Liver (tissue), 9 donors: ENCODE measurements around the gene PET100. TPM values are rescaled to one million over a fixed set of nuclear protein-coding genes. Genes with fewer than 3 reads are reported as not detected.

Source experiments
- DNase-seq: peaks from one replicate; pipeline ENCODE4 v3.0.0-alpha.2; 2017; ENCODE audit warnings: low spot score
- H3K27ac ChIP-seq, 2 donors: one replicate each; pipeline ENCODE4 v1.7.0; 2013; ENCODE audit warnings: inconsistent platforms in 2 of 2, low read length in 2 of 2, control low read depth in 1 of 2, low read depth in 1 of 2, mild to moderate bottlenecking in 1 of 2
- H3K27me3 ChIP-seq, 4 donors: one replicate each; pipeline versions ENCODE4 v1.6.1 to v1.7.0; 2013; ENCODE audit warnings: low read length in 3 of 4, inconsistent platforms in 1 of 4, mild to moderate bottlenecking in 1 of 4, moderate library complexity in 1 of 4; ENCODE audit not compliant: control insufficient read depth in 4 of 4, insufficient read depth in 4 of 4
- H3K36me3 ChIP-seq, 4 donors: one replicate each; pipeline versions ENCODE4 v1.6.1 to v1.7.0; 2013; ENCODE audit warnings: low read length in 3 of 4, mild to moderate bottlenecking in 3 of 4, low read depth in 1 of 4, moderate library complexity in 1 of 4; ENCODE audit not compliant: control insufficient read depth in 4 of 4, insufficient read depth in 3 of 4
- H3K4me1 ChIP-seq, 4 donors: one replicate each; pipeline versions ENCODE4 v1.6.1 to v1.7.0; 2013; ENCODE audit warnings: low read length in 3 of 4, mild to moderate bottlenecking in 3 of 4, moderate library complexity in 1 of 4; ENCODE audit not compliant: control insufficient read depth in 4 of 4, insufficient read depth in 4 of 4
- H3K4me3 ChIP-seq, 3 donors: one replicate each; pipeline versions ENCODE4 v1.6.1 to v1.7.0; 2013; ENCODE audit warnings: low read length in 3 of 3, control low read depth in 1 of 3, low read depth in 1 of 3, mild to moderate bottlenecking in 1 of 3
- H3K9ac ChIP-seq, 2 donors: one replicate each; pipeline ENCODE4 v1.7.0; 2013; ENCODE audit warnings: low read length in 2 of 2, mild to moderate bottlenecking in 2 of 2, moderate library complexity in 2 of 2, control low read depth in 1 of 2, low read depth in 1 of 2
- H3K9me3 ChIP-seq, 4 donors: one replicate each; pipeline versions ENCODE4 v1.6.1 to v1.7.0; 2013; ENCODE audit warnings: low read length in 3 of 4; ENCODE audit not compliant: control insufficient read depth in 4 of 4
- EGR1 ChIP-seq, 2 donors: IDR thresholded peaks; 2 replicates each; pipeline ENCODE4 v1.6.1; 2016 to 2018; ENCODE audit warnings: antibody characterized with exemption in 2 of 2, low read depth in 2 of 2
- FOXA1 ChIP-seq: IDR thresholded peaks from 2 replicates; pipeline ENCODE4 v1.6.1; 2016; ENCODE audit warnings: antibody characterized with exemption
- FOXA2 ChIP-seq: IDR thresholded peaks from 2 replicates; pipeline ENCODE4 v1.6.1; 2016; ENCODE audit warnings: antibody characterized with exemption
- GABPA ChIP-seq, 2 donors: IDR thresholded peaks in 1 of 2; conservative IDR thresholded peaks in 1 of 2; 2 replicates each; pipeline ENCODE4 v1.6.1; 2016; ENCODE audit warnings: antibody characterized with exemption in 2 of 2, mild to moderate bottlenecking in 1 of 2, moderate library complexity in 1 of 2
- HNF4A ChIP-seq, 2 donors: conservative IDR thresholded peaks; 2 replicates each; pipeline ENCODE4 v1.6.1; 2016; ENCODE audit warnings: antibody characterized with exemption in 2 of 2, mild to moderate bottlenecking in 2 of 2
- JUND ChIP-seq, 2 donors: IDR thresholded peaks; 2 replicates each; pipeline ENCODE4 v1.6.1; 2016; ENCODE audit warnings: antibody characterized with exemption in 2 of 2
- NR2F2 ChIP-seq: IDR thresholded peaks from 2 replicates; pipeline ENCODE4 v1.6.1; 2016; ENCODE audit warnings: antibody characterized with exemption
- RAD21 ChIP-seq, 2 donors: IDR thresholded peaks; 2 replicates each; pipeline ENCODE4 v1.6.1; 2016; ENCODE audit warnings: antibody characterized with exemption in 2 of 2, mild to moderate bottlenecking in 2 of 2
- TAF1 ChIP-seq: conservative IDR thresholded peaks from 2 replicates; pipeline ENCODE4 v1.6.1; 2016; ENCODE audit warnings: antibody characterized with exemption, mild to moderate bottlenecking
- WGBS: extraction: QIAGEN DNeasy Blood & Tissue Kit; methylation state at CpG from one replicate; pipeline ENCODE4 v1.1.7; 2013; 5-methylcytosine and 5-hydroxymethylcytosine counted together
- polyA plus RNA-seq, 2 donors: library from polyadenylated mRNA; stranded (reverse) in 1 of 2; unstranded in 1 of 2; fragments of 200-250 nt in 1 of 2; fragments of >200 nt in 1 of 2; fragmentation: Nextera tagmentation in 1 of 2; extraction: Ambion mirVana in 1 of 2; gene quantifications; one replicate each; pipeline versions ENCODE4 v1.2.1 to v1.2.3, GENCODE V29; 2013 to 2015
- total RNA-seq, 2 donors: library from RNA; depleted of rRNA; stranded (reverse); fragments of >200 nt; gene quantifications; one replicate each; pipeline ENCODE4 v1.2.3, GENCODE V29; 2014
- TF ChIP-seq, protein P1 (sequence below): fragments of 150-350 bp; IDR thresholded peaks from 2 replicates; pipeline ENCODE4 v1.5.1; 2017; ENCODE audit warnings: improper control_type of control experiment, low read depth, low read length; ENCODE audit not compliant: missing input control
- TF ChIP-seq, protein P2 (sequence below): IDR thresholded peaks from 2 replicates; pipeline ENCODE4 v1.6.1; 2016; ENCODE audit warnings: antibody characterized with exemption
- TF ChIP-seq, protein P3 (sequence below): IDR thresholded peaks from 2 replicates; pipeline ENCODE4 v1.6.1; 2016; ENCODE audit warnings: antibody characterized with exemption
- TF ChIP-seq, protein P4 (sequence below): IDR thresholded peaks from 2 replicates; pipeline ENCODE4 v1.6.1; 2016; ENCODE audit warnings: antibody characterized with exemption, mild to moderate bottlenecking
- TF ChIP-seq, protein P5 (sequence below): IDR thresholded peaks from 2 replicates; pipeline ENCODE4 v1.6.1; 2016; ENCODE audit warnings: antibody characterized with exemption
- donor health status: healthy.
- donor health status: healthy.
- donor health status: healthy.
- donor health status: healthy.
- donor health status: healthy.

Gene PET100
- total and polyA plus RNA-seq, 4 donors, result 4.8 to 225 (median 26.7) TPM

DNA sequence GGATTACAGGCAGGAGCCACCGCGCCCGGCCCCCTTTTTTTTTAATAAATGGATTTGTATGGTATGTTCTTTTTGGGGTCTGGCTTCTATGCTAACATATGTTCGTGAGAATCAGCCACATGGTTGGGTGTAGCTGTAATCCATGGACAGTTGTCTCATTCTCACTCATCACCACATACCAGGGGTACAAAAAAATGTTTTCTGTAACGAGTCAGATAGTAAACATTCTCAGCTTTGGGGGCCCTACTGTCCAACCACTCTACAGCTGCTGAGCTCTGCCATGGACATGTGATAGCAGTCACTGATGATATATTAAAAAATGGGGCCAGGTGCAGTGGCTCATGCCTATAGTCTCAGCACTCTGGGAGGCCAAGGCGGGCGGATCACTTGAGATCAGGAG lies 34.1 kb downstream of the PET100 start (continued):
- TF ChIP-seq, protein P1, sequence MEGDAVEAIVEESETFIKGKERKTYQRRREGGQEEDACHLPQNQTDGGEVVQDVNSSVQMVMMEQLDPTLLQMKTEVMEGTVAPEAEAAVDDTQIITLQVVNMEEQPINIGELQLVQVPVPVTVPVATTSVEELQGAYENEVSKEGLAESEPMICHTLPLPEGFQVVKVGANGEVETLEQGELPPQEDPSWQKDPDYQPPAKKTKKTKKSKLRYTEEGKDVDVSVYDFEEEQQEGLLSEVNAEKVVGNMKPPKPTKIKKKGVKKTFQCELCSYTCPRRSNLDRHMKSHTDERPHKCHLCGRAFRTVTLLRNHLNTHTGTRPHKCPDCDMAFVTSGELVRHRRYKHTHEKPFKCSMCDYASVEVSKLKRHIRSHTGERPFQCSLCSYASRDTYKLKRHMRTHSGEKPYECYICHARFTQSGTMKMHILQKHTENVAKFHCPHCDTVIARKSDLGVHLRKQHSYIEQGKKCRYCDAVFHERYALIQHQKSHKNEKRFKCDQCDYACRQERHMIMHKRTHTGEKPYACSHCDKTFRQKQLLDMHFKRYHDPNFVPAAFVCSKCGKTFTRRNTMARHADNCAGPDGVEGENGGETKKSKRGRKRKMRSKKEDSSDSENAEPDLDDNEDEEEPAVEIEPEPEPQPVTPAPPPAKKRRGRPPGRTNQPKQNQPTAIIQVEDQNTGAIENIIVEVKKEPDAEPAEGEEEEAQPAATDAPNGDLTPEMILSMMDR, result no peak
- TF ChIP-seq FOXA1, result no peak
- no peak for TF ChIP-seq GABPA (IDR thresholded peaks at IDR 0.05 in 1 of 2, conservative IDR thresholded peaks at IDR 0.05 in 1 of 2)
- TF ChIP-seq TAF1, result no peak
- no peak for TF ChIP-seq EGR1 (IDR thresholded peaks at IDR 0.05; ENCODE audit: low read depth in 2 of 2)
- no peak for TF ChIP-seq RAD21 (IDR thresholded peaks at IDR 0.05)
- TF ChIP-seq, protein P2, sequence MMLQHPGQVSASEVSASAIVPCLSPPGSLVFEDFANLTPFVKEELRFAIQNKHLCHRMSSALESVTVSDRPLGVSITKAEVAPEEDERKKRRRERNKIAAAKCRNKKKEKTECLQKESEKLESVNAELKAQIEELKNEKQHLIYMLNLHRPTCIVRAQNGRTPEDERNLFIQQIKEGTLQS, result no peak
- TF ChIP-seq HNF4A (conservative IDR thresholded peaks at IDR 0.05), result no peak

DNA sequence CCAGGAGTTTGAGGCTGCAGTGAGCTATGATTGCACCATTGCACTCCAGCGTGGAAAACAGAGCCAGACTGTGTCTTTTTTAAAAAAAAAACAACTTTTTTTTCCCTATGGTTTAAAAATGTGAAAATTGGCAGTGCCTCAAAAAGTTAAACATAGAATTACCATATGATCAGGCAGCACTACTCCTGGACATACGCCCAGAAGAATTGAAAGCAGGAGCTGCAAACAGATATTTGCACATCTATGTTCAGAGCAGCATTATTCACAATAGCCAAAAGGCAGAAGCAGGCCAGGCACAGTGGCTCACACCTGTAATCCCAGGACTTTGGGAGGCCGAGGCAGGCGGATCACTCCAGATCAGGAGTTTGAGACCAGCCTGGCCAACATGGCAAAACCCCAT lies 35.5 kb downstream of the PET100 start:
- Histone ChIP-seq H3K9ac (no peak overlapping the region), H3K27me3 (no peaks in the 10 kb centered on the region), H3K36me3 (no peaks in the 10 kb centered on the region), H3K27ac (no peak overlapping the region), H3K9me3 (no peaks in the 10 kb centered on the region), H3K4me3 (no peak overlapping the region), H3K4me1 (peaks cover 0 to under 1% (median under 1%) of the 10 kb centered on the region in 4 donors)
- DNase-seq, result no peak
- 68% methylated on average over 4 of the region's 4 CpGs for WGBS
- no peak for TF ChIP-seq HNF4A (conservative IDR thresholded peaks at IDR 0.05)

DNA sequence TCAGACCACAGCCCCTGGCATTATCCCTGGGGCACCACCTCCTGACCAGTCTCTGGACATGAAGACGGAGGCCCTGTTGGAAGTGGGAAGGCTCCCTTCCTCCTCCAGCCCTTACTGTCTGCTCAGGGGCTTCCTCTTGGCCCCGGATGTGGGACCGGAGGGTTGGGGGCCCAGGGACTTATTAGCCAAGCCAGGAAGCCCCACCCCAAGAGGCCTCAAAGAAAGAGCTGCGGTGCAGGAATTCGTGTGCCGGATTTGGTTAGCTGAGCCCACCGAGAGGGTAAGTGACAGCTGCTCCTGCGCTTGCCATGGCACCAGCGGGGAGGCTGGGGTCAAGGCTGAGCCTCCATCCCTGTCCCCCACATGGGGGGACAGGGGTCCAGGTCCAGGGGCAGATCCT lies 39.2 kb downstream of the PET100 start, which contains the start of gene RETN:
Gene RETN (plus strand): TSS at position 208 of the 400 bp plus-strand sequence. CDS start 278 bp downstream, outside the sequence.
- Histone ChIP-seq H3K9ac (no peak within 1 kb of the TSS), H3K27me3 (peaks cover 0 to 4% (median 0%) of the 10 kb centered on the region in 4 donors), H3K4me1 (peaks cover 0 to 2% (median under 1%) of the 10 kb centered on the region in 4 donors), H3K36me3 (no peaks in the 10 kb centered on the region), H3K27ac (no peak within 1 kb of the TSS), H3K9me3 (no peaks in the 10 kb centered on the region), H3K4me3 (no peak within 1 kb of the TSS)
- TF ChIP-seq, protein P3, sequence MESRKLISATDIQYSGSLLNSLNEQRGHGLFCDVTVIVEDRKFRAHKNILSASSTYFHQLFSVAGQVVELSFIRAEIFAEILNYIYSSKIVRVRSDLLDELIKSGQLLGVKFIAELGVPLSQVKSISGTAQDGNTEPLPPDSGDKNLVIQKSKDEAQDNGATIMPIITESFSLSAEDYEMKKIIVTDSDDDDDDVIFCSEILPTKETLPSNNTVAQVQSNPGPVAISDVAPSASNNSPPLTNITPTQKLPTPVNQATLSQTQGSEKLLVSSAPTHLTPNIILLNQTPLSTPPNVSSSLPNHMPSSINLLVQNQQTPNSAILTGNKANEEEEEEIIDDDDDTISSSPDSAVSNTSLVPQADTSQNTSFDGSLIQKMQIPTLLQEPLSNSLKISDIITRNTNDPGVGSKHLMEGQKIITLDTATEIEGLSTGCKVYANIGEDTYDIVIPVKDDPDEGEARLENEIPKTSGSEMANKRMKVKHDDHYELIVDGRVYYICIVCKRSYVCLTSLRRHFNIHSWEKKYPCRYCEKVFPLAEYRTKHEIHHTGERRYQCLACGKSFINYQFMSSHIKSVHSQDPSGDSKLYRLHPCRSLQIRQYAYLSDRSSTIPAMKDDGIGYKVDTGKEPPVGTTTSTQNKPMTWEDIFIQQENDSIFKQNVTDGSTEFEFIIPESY, result no peak
- WGBS, result 80% methylated on average over 9 of the region's 9 CpGs
- DNase-seq, result no peak

DNA sequence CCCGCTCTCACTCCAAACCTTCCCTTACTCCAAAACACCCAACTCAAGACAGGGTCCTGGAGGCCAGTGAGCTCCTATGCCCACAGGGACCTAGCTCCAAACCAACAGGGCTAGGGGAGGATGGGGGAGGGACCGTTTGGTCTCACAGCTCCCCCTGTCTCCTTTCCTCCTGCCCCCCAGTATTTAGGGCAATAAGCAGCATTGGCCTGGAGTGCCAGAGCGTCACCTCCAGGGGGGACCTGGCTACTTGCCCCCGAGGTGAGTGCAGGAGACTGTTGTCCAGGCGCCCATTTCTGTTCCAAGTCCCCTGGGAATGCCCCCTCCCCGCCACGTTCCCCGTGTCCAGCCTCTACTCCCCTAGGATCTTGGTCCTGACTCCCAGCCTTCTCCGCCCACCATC lies 40.0 kb downstream of the PET100 start:
- 31% methylated on average over 9 of the region's 9 CpGs for WGBS
- no peaks in the 10 kb centered on the region for H3K36me3 ChIP-seq
- H3K9ac ChIP-seq, result no peak overlapping the region
- H3K9me3 ChIP-seq, result no peaks in the 10 kb centered on the region
- H3K27me3 ChIP-seq, result peaks cover 0 to 4% (median 0%) of the 10 kb centered on the region in 4 donors
- H3K27ac ChIP-seq, result no peak overlapping the region
- H3K4me3 ChIP-seq, result no peak overlapping the region
- no peak for DNase-seq
- peaks cover 0 to 4% (median 3%) of the 10 kb centered on the region in 4 donors for H3K4me1 ChIP-seq
- TF ChIP-seq, protein P2, result no peak
- TF ChIP-seq FOXA2 (no peak), HNF4A (conservative IDR thresholded peaks at IDR 0.05) (no peak), EGR1 (IDR thresholded peaks at IDR 0.05; ENCODE audit: low read depth in 2 of 2) (no peak), JUND (IDR thresholded peaks at IDR 0.05) (no peak), FOXA1 (no peak), GABPA (IDR thresholded peaks at IDR 0.05 in 1 of 2, conservative IDR thresholded peaks at IDR 0.05 in 1 of 2) (no peak), NR2F2 (no peak), RAD21 (IDR thresholded peaks at IDR 0.05) (no peak)
- TF ChIP-seq, protein P4, sequence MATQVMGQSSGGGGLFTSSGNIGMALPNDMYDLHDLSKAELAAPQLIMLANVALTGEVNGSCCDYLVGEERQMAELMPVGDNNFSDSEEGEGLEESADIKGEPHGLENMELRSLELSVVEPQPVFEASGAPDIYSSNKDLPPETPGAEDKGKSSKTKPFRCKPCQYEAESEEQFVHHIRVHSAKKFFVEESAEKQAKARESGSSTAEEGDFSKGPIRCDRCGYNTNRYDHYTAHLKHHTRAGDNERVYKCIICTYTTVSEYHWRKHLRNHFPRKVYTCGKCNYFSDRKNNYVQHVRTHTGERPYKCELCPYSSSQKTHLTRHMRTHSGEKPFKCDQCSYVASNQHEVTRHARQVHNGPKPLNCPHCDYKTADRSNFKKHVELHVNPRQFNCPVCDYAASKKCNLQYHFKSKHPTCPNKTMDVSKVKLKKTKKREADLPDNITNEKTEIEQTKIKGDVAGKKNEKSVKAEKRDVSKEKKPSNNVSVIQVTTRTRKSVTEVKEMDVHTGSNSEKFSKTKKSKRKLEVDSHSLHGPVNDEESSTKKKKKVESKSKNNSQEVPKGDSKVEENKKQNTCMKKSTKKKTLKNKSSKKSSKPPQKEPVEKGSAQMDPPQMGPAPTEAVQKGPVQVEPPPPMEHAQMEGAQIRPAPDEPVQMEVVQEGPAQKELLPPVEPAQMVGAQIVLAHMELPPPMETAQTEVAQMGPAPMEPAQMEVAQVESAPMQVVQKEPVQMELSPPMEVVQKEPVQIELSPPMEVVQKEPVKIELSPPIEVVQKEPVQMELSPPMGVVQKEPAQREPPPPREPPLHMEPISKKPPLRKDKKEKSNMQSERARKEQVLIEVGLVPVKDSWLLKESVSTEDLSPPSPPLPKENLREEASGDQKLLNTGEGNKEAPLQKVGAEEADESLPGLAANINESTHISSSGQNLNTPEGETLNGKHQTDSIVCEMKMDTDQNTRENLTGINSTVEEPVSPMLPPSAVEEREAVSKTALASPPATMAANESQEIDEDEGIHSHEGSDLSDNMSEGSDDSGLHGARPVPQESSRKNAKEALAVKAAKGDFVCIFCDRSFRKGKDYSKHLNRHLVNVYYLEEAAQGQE, result no peak
- TF ChIP-seq, protein P1, result no peak
- TF ChIP-seq, protein P5, sequence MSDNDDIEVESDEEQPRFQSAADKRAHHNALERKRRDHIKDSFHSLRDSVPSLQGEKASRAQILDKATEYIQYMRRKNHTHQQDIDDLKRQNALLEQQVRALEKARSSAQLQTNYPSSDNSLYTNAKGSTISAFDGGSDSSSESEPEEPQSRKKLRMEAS, result no peak
